ENCODE data around the gene CLEC4F.

DNA sequence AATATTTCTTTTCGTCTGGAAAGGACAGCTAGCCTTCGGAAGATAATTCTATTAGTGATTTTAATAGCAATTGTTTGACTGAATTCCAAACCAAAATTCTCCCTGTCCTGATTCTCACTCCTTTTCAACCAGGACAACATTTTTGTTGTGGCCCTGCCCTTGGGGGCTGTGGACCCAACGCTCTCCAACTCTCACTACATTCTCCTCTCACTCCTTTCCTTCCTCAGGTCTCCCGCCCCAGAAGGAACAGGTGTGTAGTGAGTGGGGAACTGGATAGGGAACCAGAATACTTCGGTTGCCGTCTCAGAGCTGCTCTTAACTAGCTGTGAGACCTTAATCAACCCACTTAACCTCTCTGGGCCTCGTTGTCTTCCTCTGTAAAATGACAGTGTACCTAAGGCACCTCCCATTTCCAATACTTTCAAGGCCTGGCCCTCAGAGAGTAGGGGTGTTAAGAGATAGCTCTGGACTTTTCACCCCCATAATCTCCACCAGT is 51.8 kb downstream of the CLEC4F start:
- TF ChIP-seq EZH2 (IDR thresholded peaks at IDR 0.05; ENCODE audit: insufficient read depth, low read length), result no peak
- TF ChIP-seq, protein P1, sequence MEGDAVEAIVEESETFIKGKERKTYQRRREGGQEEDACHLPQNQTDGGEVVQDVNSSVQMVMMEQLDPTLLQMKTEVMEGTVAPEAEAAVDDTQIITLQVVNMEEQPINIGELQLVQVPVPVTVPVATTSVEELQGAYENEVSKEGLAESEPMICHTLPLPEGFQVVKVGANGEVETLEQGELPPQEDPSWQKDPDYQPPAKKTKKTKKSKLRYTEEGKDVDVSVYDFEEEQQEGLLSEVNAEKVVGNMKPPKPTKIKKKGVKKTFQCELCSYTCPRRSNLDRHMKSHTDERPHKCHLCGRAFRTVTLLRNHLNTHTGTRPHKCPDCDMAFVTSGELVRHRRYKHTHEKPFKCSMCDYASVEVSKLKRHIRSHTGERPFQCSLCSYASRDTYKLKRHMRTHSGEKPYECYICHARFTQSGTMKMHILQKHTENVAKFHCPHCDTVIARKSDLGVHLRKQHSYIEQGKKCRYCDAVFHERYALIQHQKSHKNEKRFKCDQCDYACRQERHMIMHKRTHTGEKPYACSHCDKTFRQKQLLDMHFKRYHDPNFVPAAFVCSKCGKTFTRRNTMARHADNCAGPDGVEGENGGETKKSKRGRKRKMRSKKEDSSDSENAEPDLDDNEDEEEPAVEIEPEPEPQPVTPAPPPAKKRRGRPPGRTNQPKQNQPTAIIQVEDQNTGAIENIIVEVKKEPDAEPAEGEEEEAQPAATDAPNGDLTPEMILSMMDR (IDR thresholded peaks at IDR 0.05; ENCODE audit: insufficient read depth, low read depth, low read length), result no peak

All from astrocyte (in vitro differentiated cells and primary cell).